ES-I3 (cell line): Measurements from ENCODE around the gene TSPAN15.
A peak's percentile ranks its signal among the peaks of the same experiment; 100 is the strongest.

Source experiments
- H3K36me3 ChIP-seq: 2 replicates; pipeline ENCODE4 v1.6.1; 2013; ENCODE audit warnings: mild to moderate bottlenecking, low read length, control low read depth, moderate library complexity; ENCODE audit not compliant: insufficient read depth
- H3K4me1 ChIP-seq: 2 replicates; pipeline ENCODE4 v1.6.1; 2013; ENCODE audit warnings: mild to moderate bottlenecking, control low read depth, low read length; ENCODE audit not compliant: insufficient read depth
- H3K9ac ChIP-seq: 2 replicates; pipeline ENCODE4 v1.6.1; 2013; ENCODE audit warnings: low read depth, mild to moderate bottlenecking, low read length, moderate library complexity
- H3K9me3 ChIP-seq: 2 replicates; pipeline ENCODE4 v1.6.1; 2013; ENCODE audit warnings: mild to moderate bottlenecking, low read length, moderate library complexity; ENCODE audit not compliant: control insufficient read depth, insufficient read depth

TSPAN15 gene

GRCh38 chr10:69451209-69451783 is at the start of gene TSPAN15:
TSS of gene TSPAN15 (plus strand) at chr10:69451465. CDS start at chr10:69451595, 130 bp downstream.
- no peaks in the 10 kb centered on the region for H3K36me3 ChIP-seq
- no peaks in the 10 kb centered on the region for H3K9me3 ChIP-seq
- H3K9ac ChIP-seq, result peak within 1 kb of the TSS; percentile 75; the same call in 1 of the 2 replicates
- H3K4me1 ChIP-seq, result peaks cover 4% of the 10 kb centered on the region; the same call in 1 of the 2 replicates

GRCh38 chr10:69402386-69402785 is 48.9 kb upstream of the TSPAN15 start:
- Histone ChIP-seq H3K36me3 (peaks cover 18% of the 10 kb centered on the region), H3K9me3 (no peaks in the 10 kb centered on the region), H3K9ac (no peak overlapping the region), H3K4me1 (peaks cover 14% of the 10 kb centered on the region; the same call in 1 of the 2 replicates)

- H3K4me1 ChIP-seq, result peaks cover 20% of the 10 kb centered on the region; the same call in 1 of the 2 replicates
- peaks cover 18% of the 10 kb centered on the region for H3K36me3 ChIP-seq
- H3K9ac ChIP-seq, result no peak overlapping the region
- H3K9me3 ChIP-seq, result no peaks in the 10 kb centered on the region
Observed at GRCh38 chr10:69403066-69403465, 48.2 kb upstream of the TSPAN15 start.

- peaks cover 20% of the 10 kb centered on the region; the same call in 1 of the 2 replicates for H3K4me1 ChIP-seq
- no peak overlapping the region for H3K9ac ChIP-seq
- H3K36me3 ChIP-seq, result peaks cover 16% of the 10 kb centered on the region
- no peaks in the 10 kb centered on the region for H3K9me3 ChIP-seq
Observed at GRCh38 chr10:69403519-69403918, 47.7 kb upstream of the TSPAN15 start.

- H3K36me3 ChIP-seq, result peaks cover 12% of the 10 kb centered on the region
- H3K9me3 ChIP-seq, result no peaks in the 10 kb centered on the region
- no peak overlapping the region for H3K9ac ChIP-seq
- H3K4me1 ChIP-seq, result peaks cover 20% of the 10 kb centered on the region; the same call in 1 of the 2 replicates
Observed at GRCh38 chr10:69404786-69405185, 46.5 kb upstream of the TSPAN15 start.

- no peaks in the 10 kb centered on the region for H3K9me3 ChIP-seq
- H3K9ac ChIP-seq, result no peak overlapping the region
- H3K4me1 ChIP-seq, result peaks cover 20% of the 10 kb centered on the region; the same call in 1 of the 2 replicates
- H3K36me3 ChIP-seq, result peaks cover 11% of the 10 kb centered on the region
Observed at GRCh38 chr10:69405221-69405620, 46.0 kb upstream of the TSPAN15 start.

GRCh38 chr10:69406302-69406811 is 44.9 kb upstream of the TSPAN15 start:
- peaks cover 3% of the 10 kb centered on the region; the same call in 1 of the 2 replicates for H3K36me3 ChIP-seq
- H3K9ac ChIP-seq, result no peak overlapping the region; the same call in 1 of the 2 replicates
- H3K4me1 ChIP-seq, result peaks cover 20% of the 10 kb centered on the region; the same call in 1 of the 2 replicates
- no peaks in the 10 kb centered on the region for H3K9me3 ChIP-seq

GRCh38 chr10:69406816-69407580 is 44.3 kb upstream of the TSPAN15 start:
- Histone ChIP-seq H3K9ac (no peak overlapping the region; the same call in 1 of the 2 replicates), H3K36me3 (no peaks in the 10 kb centered on the region), H3K9me3 (no peaks in the 10 kb centered on the region), H3K4me1 (peaks cover 20% of the 10 kb centered on the region; the same call in 1 of the 2 replicates)

- Histone ChIP-seq H3K9ac (no peak overlapping the region), H3K9me3 (no peaks in the 10 kb centered on the region), H3K36me3 (no peaks in the 10 kb centered on the region), H3K4me1 (peaks cover 20% of the 10 kb centered on the region; the same call in 1 of the 2 replicates)
Observed at GRCh38 chr10:69407621-69408301, 43.5 kb upstream of the TSPAN15 start.

GRCh38 chr10:69408318-69409175 is 42.7 kb upstream of the TSPAN15 start:
- H3K36me3 ChIP-seq, result no peaks in the 10 kb centered on the region
- no peaks in the 10 kb centered on the region for H3K9me3 ChIP-seq
- H3K4me1 ChIP-seq, result peaks cover 20% of the 10 kb centered on the region; the same call in 1 of the 2 replicates
- H3K9ac ChIP-seq, result peak overlapping the region; percentile 45; the same call in 1 of the 2 replicates

- peak overlapping the region; percentile 45; the same call in 1 of the 2 replicates for H3K9ac ChIP-seq
- no peaks in the 10 kb centered on the region for H3K36me3 ChIP-seq
- peaks cover 20% of the 10 kb centered on the region; the same call in 1 of the 2 replicates for H3K4me1 ChIP-seq
- no peaks in the 10 kb centered on the region for H3K9me3 ChIP-seq
Observed at GRCh38 chr10:69409176-69409495, 42.1 kb upstream of the TSPAN15 start.

GRCh38 chr10:69409968-69410367 is 41.3 kb upstream of the TSPAN15 start:
- no peaks in the 10 kb centered on the region for H3K9me3 ChIP-seq
- no peaks in the 10 kb centered on the region for H3K36me3 ChIP-seq
- peaks cover 20% of the 10 kb centered on the region; the same call in 1 of the 2 replicates for H3K4me1 ChIP-seq
- no peak overlapping the region for H3K9ac ChIP-seq

GRCh38 chr10:69410487-69410886 is 40.8 kb upstream of the TSPAN15 start:
- Histone ChIP-seq H3K9me3 (no peaks in the 10 kb centered on the region), H3K9ac (no peak overlapping the region), H3K4me1 (peaks cover 19% of the 10 kb centered on the region; the same call in 1 of the 2 replicates), H3K36me3 (no peaks in the 10 kb centered on the region)
